Stimulated activated CD4-positive, alpha-beta T cell treated with anti-CD3 and anti-CD28 coated beads, TNF-alpha, amount 100 ng/mL, for 1 hour (primary cell): ENCODE measurements around the gene STAT5A.
"Not testable (repeated sequence)": the region's sequence is repeated elsewhere in the genome, so short reads cannot be mapped to it uniquely, and the experiment has no call there.

Experiments
- DNase-seq, 3 donors: peaks; one replicate each; pipeline ENCODE4 v3.0.0-alpha.2; 2020; ENCODE audit warnings: low read depth in 3 of 3, low spot score in 1 of 3

The STAT5A gene

GRCh38 chr17:42359133-42359532 lies 70.8 kb downstream of the STAT5A start:
- DNase-seq, result no peak

GRCh38 chr17:42360388-42360787 lies 72.1 kb downstream of the STAT5A start:
- DNase-seq, result not testable (repeated sequence)
